Fibroblast of skin of abdomen (primary cell): Measurements from ENCODE around the gene TMEM120A.

ENCODE experiments used
- DNase-seq: peaks from one replicate; pipeline ENCODE4 v3.0.0-alpha.2; 2013

Gene TMEM120A

GRCh38 chr7:75957021-75957736, 37.2 kb downstream of the TMEM120A start:
- no peak for DNase-seq

- no peak for DNase-seq
Observed at GRCh38 chr7:75955331-75955955, 39.0 kb downstream of the TMEM120A start.

GRCh38 chr7:75953931-75954330, 40.5 kb downstream of the TMEM120A start:
- no peak for DNase-seq

DNA sequence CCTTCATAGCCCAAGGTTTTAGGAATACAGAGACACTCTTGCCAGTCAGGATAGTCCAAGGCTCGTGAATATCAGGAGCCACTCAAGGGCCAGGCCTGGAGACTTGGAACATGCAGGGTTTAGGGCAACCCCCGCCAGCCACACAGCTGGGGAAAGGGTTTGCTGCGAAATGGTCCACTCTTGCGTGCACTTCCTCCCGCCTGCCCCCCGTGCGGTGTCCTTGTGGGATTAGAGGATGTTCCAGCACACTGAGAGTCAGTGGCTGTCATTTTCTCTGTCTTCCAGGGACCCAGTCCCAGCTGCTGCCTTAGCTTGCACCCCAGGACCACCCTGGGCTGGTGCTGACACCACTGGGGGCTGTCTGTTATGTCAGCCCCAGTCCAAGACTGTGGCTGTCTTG, 41.0 kb downstream of the TMEM120A start:
- no peak for DNase-seq

GRCh38 chr7:75951506-75951905, 42.9 kb downstream of the TMEM120A start:
- DNase-seq: peak; percentile 62

GRCh38 chr7:75950111-75950681, 44.2 kb downstream of the TMEM120A start:
- DNase-seq: no peak

- no peak for DNase-seq
Observed at GRCh38 chr7:75948179-75948578, 46.2 kb downstream of the TMEM120A start.

GRCh38 chr7:75946207-75946855, 48.1 kb downstream of the TMEM120A start:
- no peak for DNase-seq

DNA sequence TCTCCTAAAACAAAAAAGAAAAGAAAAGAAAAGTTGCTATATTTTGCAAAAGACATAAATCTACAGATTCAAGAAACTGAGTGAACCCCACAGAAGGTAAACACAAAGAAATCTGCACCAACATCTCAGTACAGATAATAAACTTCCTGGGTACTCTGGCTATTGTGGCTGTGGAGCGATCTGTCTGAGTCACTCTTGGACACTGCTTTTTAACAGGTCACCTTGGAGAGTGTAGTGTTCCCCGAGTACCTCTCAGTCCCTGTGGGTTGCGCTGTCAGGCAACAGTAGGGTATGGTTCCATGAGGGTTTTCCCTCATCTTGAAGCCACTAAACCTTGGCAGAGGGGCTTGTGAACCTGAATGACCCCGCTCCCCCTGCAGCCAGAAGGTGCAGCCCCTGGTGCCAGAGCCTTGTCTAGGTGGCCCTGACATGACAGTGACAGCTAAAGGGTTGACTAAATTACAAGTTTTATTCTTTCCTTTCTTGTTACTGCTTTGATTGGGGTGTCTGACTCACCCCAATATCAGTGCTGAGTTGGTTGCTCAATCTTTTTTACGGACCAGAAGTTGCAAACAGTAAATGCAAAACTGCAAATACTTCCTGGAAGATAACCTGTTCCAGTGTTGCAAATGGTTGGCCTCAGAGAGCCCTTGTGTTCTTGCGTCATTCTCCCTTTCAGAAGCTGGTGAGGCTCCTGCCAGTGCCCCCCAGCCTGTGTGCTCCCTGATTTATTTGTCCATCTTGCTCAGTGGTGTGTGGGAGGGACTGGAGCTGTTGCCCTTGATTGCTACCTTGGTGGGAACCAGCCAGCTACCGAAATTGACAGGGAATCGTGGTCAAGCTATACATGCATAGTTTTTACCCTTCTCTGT, 48.9 kb downstream of the TMEM120A start:
- no peak for DNase-seq

DNA sequence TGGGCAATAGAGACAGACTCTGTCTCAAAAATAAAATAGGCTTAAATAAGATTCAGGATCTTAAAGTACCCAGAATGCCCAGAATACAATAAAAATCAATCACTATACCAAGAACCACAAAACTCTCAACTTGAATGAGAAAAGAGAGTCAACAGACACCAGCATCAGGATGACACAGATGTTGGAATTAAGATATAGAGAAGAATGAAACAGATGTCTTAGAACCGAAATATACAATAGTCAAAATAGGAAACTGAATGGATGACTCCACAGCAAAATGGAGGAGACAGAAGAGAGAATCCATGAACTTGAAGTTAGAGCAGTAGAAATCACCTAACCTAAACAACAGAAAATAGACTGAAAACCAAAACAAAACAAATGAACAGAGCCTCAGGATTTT, 49.9 kb downstream of the TMEM120A start:
- no peak for DNase-seq

DNA sequence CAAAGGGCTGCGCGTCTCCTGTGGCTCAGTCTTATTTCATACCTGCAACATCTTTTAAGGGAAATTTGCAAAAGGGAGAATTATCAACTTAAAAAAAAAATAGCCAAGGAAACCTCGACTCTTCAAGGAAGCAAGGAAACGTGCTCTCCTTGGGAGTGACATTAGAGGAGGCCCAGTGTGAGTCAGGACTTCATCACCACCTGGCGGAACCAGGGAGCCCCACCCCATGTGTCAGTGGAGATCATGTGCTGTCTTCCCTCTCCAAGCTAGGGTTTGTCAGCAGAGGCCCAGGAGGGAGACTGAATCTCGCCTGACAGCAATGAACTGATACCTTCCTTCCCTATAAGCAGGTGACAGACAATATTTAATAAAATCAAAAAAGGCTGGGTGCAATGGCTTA, 50.5 kb downstream of the TMEM120A start:
- DNase-seq: no peak

GRCh38 chr7:75938921-75939320, 55.5 kb downstream of the TMEM120A start:
- DNase-seq: no peak

DNA sequence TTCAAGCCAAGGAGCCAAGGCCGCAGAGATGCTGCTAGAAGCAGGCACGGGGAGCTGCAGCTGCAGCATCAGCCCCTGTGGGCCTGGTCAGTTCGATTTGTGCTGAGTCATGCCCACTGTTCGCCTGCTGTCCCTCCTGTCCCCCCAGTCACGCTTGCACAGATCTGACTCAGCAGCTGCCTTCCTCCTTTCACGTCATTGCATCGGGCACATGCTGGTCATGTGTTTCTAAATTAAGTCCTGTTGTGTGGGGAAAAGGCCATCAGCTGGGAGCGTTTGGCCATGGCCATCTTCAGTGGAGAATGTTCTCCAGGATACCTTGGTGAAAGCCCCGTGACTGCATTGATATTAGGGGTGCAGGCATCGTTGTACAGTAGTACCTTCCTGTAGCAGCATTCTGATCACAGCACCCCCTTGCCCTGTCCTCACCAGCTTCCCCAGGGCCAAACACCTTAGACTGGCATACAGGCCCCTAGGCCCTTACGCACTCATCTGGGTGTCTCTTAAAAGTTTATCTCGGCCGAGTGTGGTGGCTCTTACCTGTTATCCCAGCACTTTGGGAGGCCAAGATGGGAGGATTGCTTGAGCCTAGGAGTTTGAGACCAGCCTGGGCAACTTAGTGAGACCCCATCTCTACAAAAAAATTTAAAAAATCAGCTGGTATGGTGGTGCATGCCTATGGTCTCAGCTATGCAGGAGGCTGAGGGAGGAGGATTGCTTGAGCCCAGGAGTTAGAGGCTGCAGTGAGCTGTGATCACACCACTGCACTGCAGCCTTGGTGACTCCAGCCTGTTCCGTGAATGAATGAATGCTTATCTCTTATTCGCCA, 56.2 kb downstream of the TMEM120A start:
- DNase-seq: peak; percentile 88
